GM12873 (cell line): ENCODE measurements around the gene EXOC3L4.

ENCODE experiments used
- CTCF ChIP-seq: IDR thresholded peaks from 2 replicates; pipeline ENCODE4 v1.5.1; 2012; ENCODE audit warnings: low read depth, mild to moderate bottlenecking, moderate library complexity, low read length, control low read depth; ENCODE audit not compliant: insufficient read depth; ENCODE audit errors: missing control alignments

Gene EXOC3L4

GRCh38 chr14:103084021-103084919 lies 10.3 kb upstream of the EXOC3L4 start, which contains the start of gene LBHD2:
Gene LBHD2, plus strand, starts transcription at chr14:103084210. Its CDS starts 1,803 bp downstream, at chr14:103086013.
- no peak for TF ChIP-seq CTCF

DNA sequence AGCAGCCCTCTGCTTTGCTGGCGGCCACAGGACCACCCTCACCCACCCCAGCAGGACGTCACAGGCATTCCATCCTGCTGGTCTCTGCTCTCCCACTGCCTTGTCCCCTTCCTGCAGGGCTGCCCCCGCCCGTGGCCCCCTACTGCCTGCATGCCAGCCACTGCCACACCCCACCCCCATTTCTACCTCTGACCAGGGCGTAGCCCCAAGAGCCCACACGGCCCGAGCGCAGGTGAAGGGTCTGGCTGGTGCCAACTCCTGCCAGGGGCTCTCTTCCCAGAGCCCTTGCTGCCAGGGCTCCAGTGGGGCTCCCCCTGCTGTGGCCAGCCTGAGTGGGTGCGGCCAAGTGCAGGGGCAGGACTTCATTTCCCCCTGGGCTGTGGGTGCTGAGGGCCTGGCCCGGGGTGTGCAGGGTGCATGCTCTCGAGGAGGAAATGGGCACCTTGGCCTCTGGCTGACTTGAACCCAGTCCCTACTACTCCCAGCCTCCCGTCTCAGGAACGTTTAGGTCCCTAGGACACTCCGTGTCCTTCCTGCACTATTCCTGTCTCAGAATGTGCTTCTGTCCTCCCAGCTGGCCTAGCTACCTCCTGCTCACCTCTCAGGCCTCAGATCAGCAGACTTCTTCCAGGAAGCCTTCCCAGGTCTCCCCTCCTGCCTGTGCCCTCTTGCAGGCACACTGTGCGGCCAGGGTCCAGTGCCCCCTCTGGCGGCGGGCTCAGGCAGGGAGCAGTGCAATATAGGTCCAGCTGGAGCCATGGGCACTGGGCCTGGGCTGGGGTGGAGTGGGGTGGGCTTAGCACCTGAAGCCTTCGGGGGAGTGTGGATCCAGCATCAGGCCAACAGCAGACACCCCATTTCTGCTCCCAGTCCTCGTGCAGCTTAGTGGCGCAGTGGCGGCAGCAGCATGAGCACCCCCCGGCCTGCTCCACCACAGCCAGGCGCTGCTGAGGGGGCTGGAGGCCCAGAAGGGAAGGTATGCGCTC lies 9.1 kb upstream of the EXOC3L4 start:
- peak; percentile 4 for TF ChIP-seq CTCF

DNA sequence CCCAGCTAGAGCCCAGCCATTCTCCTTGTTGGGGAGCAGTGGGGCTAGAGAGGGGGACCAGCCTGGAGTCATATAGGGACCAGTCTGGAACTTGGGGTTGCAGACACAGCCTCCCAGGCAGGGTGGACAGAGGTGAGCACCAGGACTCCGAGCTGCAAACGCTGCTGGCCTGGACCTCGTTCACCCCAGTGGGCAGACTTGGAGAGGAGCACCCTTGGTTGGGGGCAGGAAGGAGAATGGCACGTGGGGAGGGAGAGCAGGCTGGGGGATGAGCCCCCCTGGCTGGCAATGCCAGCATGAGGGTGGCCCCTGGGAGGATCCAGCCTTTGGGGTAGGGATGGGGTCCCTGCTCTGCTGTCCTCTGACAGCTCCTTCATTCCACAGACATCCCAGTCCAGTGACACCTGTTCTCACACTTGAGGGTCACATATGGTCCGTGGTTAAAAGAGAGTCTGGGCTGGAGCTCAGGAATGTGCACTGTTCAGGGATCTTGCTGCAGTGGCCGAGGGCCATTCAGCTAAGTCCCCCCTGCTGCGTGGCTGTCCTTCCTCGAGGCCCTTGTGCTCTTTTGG lies 7.7 kb upstream of the EXOC3L4 start:
- TF ChIP-seq CTCF = no peak

GRCh38 chr14:103087343-103087835 lies 7.1 kb upstream of the EXOC3L4 start:
- no peak for TF ChIP-seq CTCF

GRCh38 chr14:103088921-103089320 lies 5.6 kb upstream of the EXOC3L4 start:
- TF ChIP-seq CTCF = no peak

DNA sequence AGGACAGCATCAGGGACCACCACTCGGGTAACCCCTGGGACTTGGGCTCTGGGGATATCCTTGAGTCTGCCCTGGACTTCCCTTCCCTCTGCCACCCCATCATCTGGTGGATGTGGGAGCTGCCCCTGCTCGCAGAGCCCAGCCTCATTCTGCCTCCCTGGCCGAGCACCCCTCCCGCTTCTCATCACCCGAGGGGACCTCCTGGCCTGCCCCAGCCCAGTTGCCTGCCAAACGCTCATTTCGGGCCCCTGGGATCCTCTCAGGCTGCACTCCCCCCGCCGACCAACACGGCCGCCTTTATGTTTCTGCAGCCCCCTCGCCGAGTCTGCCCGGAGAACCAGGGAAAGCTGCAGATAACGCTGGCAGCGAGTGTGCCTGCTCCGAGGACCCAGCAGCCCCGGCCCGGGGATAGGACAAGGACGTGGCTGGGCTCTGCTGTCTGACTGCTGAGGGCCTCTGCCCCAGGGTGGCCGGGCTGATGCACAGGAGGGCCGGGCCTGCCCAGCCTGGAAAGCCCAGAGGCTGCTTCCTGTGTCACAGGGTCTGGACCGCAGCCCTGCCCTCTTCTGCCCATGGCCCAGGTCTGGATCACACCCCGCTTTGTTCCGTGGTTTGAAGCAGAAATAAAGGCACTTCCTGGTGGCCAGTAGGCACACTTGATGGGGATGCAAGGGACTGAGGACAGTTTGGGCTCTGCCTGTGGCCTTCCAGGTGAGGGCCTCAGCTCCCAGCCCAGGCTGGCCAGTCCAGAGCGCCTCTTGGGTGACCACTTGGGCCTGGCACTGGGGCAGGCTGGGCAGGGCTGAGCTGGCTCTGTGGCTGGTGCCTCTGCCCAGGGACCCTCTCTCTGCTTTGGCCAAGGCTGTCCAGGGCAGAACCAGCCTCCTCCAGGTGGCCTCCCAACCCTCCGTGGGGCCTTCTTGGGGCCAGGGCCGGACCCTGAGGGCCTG lies 4.9 kb upstream of the EXOC3L4 start:
- TF ChIP-seq CTCF = no peak
